GM12878 (cell line): Measurements from ENCODE around the gene CELF2. TPM values are rescaled to one million over a fixed set of nuclear protein-coding genes. Genes with fewer than 3 reads are reported as not detected.
A peak's percentile ranks its signal among the peaks of the same experiment; 100 is the strongest.

Experiments used
- ATAC-seq: fragments of 200-7000 bp; cut with Tn5 transposase; 3 replicates; pipeline ENCODE4 v1.9.1; 2020; ENCODE audit warnings: mild to moderate bottlenecking, moderate library complexity
- BruUV-seq: library from RNA; stranded (reverse); fragments of 400-500 nt; replicated peaks from 2 replicates; lab custom pipeline; 2021; lab: Mats Ljungman, UMichigan
- CTCF ChIA-PET: fragments of 300-600 bp; sonication (Branson Sonifier 250); formaldehyde crosslinking; extraction: SDS; loops from one replicate; lab custom pipeline; 2021; ENCODE audit warnings: inconsistent platforms; lab: Yijun Ruan, JAX
- POLR2A ChIA-PET: fragments of 350-600 bp; formaldehyde crosslinking; extraction: SDS; loops from one replicate; lab custom pipeline; 2021; ENCODE audit warnings: inconsistent platforms; lab: Charles Lee
- RAD21 ChIA-PET: fragments of 300-600 bp; sonication (Branson Sonifier 250); formaldehyde crosslinking; loops from one replicate; lab custom pipeline; 2023; ENCODE audit warnings: antibody characterized with exemption; ENCODE audit not compliant: unreplicated experiment; lab: Charles Lee
- SMC1A ChIA-PET: fragments of 300-600 bp; sonication (Branson Sonifier 250); formaldehyde crosslinking; loops from one replicate; lab custom pipeline; 2023; ENCODE audit not compliant: unreplicated experiment, uncharacterized antibody; lab: Charles Lee
- DNase-seq: peaks from one replicate; pipeline ENCODE4 v3.0.0-alpha.2; 2011; ENCODE audit warnings: low read depth, low spot score
- FAIRE-seq: peaks from 3 replicates; lab custom pipeline; 2011; peaks lifted over from hg19 to GRCh38; lab: Jason Lieb, UNC
- H2AFZ ChIP-seq: 2 replicates; pipeline ENCODE4 v1.6.0; 2011; ENCODE audit warnings: low read depth, low read length, control low read depth; ENCODE audit not compliant: control insufficient read depth
- H3K27ac ChIP-seq: 2 replicates; pipeline ENCODE4 v1.5.1; 2011; ENCODE audit warnings: control low read depth; ENCODE audit not compliant: control insufficient read depth, insufficient read depth
- H3K27me3 ChIP-seq, 2 experiments: replicated peaks in 1 of 2; 2 replicates each; pipeline versions ENCODE4 v1.6.0 to v1.6.1; 2011; ENCODE audit warnings: low read length in 1 of 2; ENCODE audit not compliant: control insufficient read depth in 2 of 2, insufficient read depth in 2 of 2
- H3K36me3 ChIP-seq, 2 experiments: 2 replicates each; pipeline ENCODE4 v1.5.1; 2011; ENCODE audit warnings: low read length in 1 of 2; ENCODE audit not compliant: control insufficient read depth in 2 of 2, insufficient read depth in 2 of 2
- H3K4me1 ChIP-seq: 2 replicates; pipeline ENCODE4 v1.6.1; 2011; ENCODE audit warnings: mild to moderate bottlenecking, low read length, moderate library complexity, mixed read lengths; ENCODE audit not compliant: control insufficient read depth, insufficient read depth
- H3K4me2 ChIP-seq: 2 replicates; pipeline ENCODE4 v1.6.0; 2011; ENCODE audit warnings: control low read depth; ENCODE audit not compliant: control insufficient read depth, insufficient read depth
- H3K4me3 ChIP-seq: fragments of 200-600 bp; sonication (generic); 2 replicates; pipeline ENCODE4 v1.5.1; 2016
- H3K79me2 ChIP-seq: 2 replicates; pipeline ENCODE4 v1.6.0; 2011; ENCODE audit warnings: low read length; ENCODE audit not compliant: control insufficient read depth, insufficient read depth
- H3K9ac ChIP-seq: 2 replicates; pipeline ENCODE4 v1.8.0; 2011; ENCODE audit warnings: low read length, control low read depth, mixed read lengths; ENCODE audit not compliant: control insufficient read depth, insufficient read depth
- H3K9me3 ChIP-seq: replicated peaks from 3 replicates; pipeline ENCODE4 v1.5.1; 2011; ENCODE audit warnings: mild to moderate bottlenecking, low read length; ENCODE audit not compliant: control insufficient read depth, insufficient read depth
- H4K20me1 ChIP-seq: 2 replicates; pipeline ENCODE4 v1.6.0; 2011; ENCODE audit not compliant: control insufficient read depth, insufficient read depth
- HDGF ChIP-seq: fragments of 450-650 bp; IDR thresholded peaks from 2 replicates; pipeline ENCODE4 v1.6.1; 2016; ENCODE audit warnings: antibody characterized with exemption
- POLR2AphosphoS5 ChIP-seq: IDR thresholded peaks from 2 replicates; pipeline ENCODE4 v1.6.1; 2011; ENCODE audit warnings: mild to moderate bottlenecking, low read length, inconsistent platforms
- RELA ChIP-seq: fragments of 450-650 bp; IDR thresholded peaks from 2 replicates; pipeline ENCODE4 v1.8.0; 2014; ENCODE audit warnings: borderline replicate concordance; ENCODE audit not compliant: partially characterized antibody
- RUNX3 ChIP-seq: IDR thresholded peaks from 2 replicates; pipeline ENCODE4 v1.6.1; 2012; ENCODE audit warnings: low read length, inconsistent platforms
- SREBF2 ChIP-seq: IDR thresholded peaks from 2 replicates; pipeline ENCODE4 v1.6.1; 2012; ENCODE audit warnings: mild to moderate bottlenecking, low read length
- ZNF622 ChIP-seq: fragments of 450-650 bp; IDR thresholded peaks from 2 replicates; pipeline ENCODE4 v1.6.1; 2017; ENCODE audit warnings: mild to moderate bottlenecking, inconsistent platforms
- WGBS: methylation state at CpG from one replicate; pipeline ENCODE4 v1.1.6; 2016; ENCODE audit warnings: low lambda C conversion rate; ENCODE audit not compliant: insufficient replicate concordance, insufficient coverage; ENCODE audit errors: missing lambda C conversion rate; 5-methylcytosine and 5-hydroxymethylcytosine counted together
- in situ Hi-C: fragments of 300-500 bp; cut with MboI; formaldehyde crosslinking; loops from 9 replicates; pipeline ENCODE4 v1.14.3; 2018; ENCODE audit warnings: mixed read lengths
- intact Hi-C: fragments of 100-400 bp; cut with micrococcal nuclease; formaldehyde crosslinking; loops from one replicate; pipeline ENCODE4 v1.14.2; 2022; ENCODE audit not compliant: unreplicated experiment
- polyA plus RNA-seq, 11 experiments: library from polyadenylated mRNA; depleted of rRNA in 4 of 11; unstranded in 6 of 11; stranded (reverse) in 5 of 11; fragments of >200 nt; fragmentation: Nextera tagmentation in 4 of 11; fragmentation: Illumina TruSeq in 1 of 11; extraction: Ambion mirVana in 4 of 11; extraction: Trizol in 1 of 11; gene quantifications; 1 replicate in 1 of 11; 2 replicates in 10 of 11; pipeline versions ENCODE4 v1.2.1 to v1.2.3, GENCODE V29; 2011 to 2016; ENCODE audit warnings: inconsistent platforms in 2 of 11, missing spikeins in 2 of 11, low read depth in 1 of 11
- total RNA-seq, 4 experiments: library from RNA; depleted of rRNA in 3 of 4; stranded (reverse); fragments of >200 nt in 3 of 4; fragmentation: Illumina TruSeq in 1 of 4; extraction: Trizol in 1 of 4; gene quantifications; 2 replicates each; pipeline versions ENCODE4 v1.2.1 to v1.2.3, GENCODE V29; 2013 to 2021
- TF ChIP-seq, protein P1 (sequence below): fragments of 450-650 bp; IDR thresholded peaks from 2 replicates; pipeline ENCODE4 v1.6.1; 2017; ENCODE audit warnings: mild to moderate bottlenecking, moderate library complexity

CELF2 gene
- total and polyA plus RNA-seq, 10 of the 15 experiments (the other 5 are each of a cell fraction or from before 2014, with no cell fraction given) = 20.8 to 129 (median 86.3) TPM

- POLR2A ChIA-PET = no interaction called here
These were observed 288.3 kb downstream of the CELF2 start for GRCh38 chr10:11305825-11306593.

More at GRCh38 chr10:11305825-11306593, 288.3 kb downstream of the CELF2 start:
- DNase-seq (no peak), ATAC-seq (no peak), FAIRE-seq (no peak)
- H3K4me1 ChIP-seq = no peaks in the 10 kb centered on the region
- no peaks in the 10 kb centered on the region for H4K20me1 ChIP-seq
- ChIA-PET SMC1A (no interaction called here), RAD21 (no interaction called here), CTCF (no interaction called here)
- H2AFZ ChIP-seq = no peak overlapping the region
- no peaks in the 10 kb centered on the region for H3K27me3 ChIP-seq
- TF ChIP-seq SREBF2 = no peak
- TF ChIP-seq ZNF622 = no peak
- TF ChIP-seq POLR2AphosphoS5 = peak; percentile 23; the same call in 1 of the 2 replicates
- TF ChIP-seq RUNX3 = no peak
- TF ChIP-seq RELA = no peak
- TF ChIP-seq, protein P1, sequence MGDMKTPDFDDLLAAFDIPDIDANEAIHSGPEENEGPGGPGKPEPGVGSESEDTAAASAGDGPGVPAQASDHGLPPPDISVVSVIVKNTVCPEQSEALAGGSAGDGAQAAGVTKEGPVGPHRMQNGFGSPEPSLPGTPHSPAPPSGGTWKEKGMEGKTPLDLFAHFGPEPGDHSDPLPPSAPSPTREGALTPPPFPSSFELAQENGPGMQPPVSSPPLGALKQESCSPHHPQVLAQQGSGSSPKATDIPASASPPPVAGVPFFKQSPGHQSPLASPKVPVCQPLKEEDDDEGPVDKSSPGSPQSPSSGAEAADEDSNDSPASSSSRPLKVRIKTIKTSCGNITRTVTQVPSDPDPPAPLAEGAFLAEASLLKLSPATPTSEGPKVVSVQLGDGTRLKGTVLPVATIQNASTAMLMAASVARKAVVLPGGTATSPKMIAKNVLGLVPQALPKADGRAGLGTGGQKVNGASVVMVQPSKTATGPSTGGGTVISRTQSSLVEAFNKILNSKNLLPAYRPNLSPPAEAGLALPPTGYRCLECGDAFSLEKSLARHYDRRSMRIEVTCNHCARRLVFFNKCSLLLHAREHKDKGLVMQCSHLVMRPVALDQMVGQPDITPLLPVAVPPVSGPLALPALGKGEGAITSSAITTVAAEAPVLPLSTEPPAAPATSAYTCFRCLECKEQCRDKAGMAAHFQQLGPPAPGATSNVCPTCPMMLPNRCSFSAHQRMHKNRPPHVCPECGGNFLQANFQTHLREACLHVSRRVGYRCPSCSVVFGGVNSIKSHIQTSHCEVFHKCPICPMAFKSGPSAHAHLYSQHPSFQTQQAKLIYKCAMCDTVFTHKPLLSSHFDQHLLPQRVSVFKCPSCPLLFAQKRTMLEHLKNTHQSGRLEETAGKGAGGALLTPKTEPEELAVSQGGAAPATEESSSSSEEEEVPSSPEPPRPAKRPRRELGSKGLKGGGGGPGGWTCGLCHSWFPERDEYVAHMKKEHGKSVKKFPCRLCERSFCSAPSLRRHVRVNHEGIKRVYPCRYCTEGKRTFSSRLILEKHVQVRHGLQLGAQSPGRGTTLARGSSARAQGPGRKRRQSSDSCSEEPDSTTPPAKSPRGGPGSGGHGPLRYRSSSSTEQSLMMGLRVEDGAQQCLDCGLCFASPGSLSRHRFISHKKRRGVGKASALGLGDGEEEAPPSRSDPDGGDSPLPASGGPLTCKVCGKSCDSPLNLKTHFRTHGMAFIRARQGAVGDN = no peak
- no peak for TF ChIP-seq HDGF
- intact Hi-C loops (no loop called here), in situ Hi-C loops (no loop called here)
- H3K9me3 ChIP-seq = peaks cover 26% of the 10 kb centered on the region; the same call in 2 of the 3 replicates
- no peak overlapping the region for H3K4me3 ChIP-seq
- 99% methylated on average over 13 of the region's 13 CpGs for WGBS
- no peak overlapping the region for H3K27ac ChIP-seq
- peaks cover 31 to 69% of the 10 kb centered on the region in 2 experiments for H3K36me3 ChIP-seq
- BruUV-seq = no TSS peak
- no peak overlapping the region for H3K9ac ChIP-seq
- H3K79me2 ChIP-seq = no peaks in the 10 kb centered on the region
- no peak overlapping the region for H3K4me2 ChIP-seq
